ENCODE results near the gene ELP5. TPM values are rescaled to one million over a fixed set of nuclear protein-coding genes. Genes with fewer than 3 reads are reported as not detected.

ELP5 gene
- total RNA-seq, 2 experiments from 2014 or later, result 84.6 to 97.3 TPM

GRCh38 chr17:7238420-7239090 is 13.5 kb upstream of the ELP5 start:
- peak overlapping the region; percentile 86 for H3K27ac ChIP-seq (ENCODE audit: low read depth, low read length, poor library complexity, severe bottlenecking)
- peak overlapping the region; percentile 82 for H3K4me2 ChIP-seq (ENCODE audit: low read length)
- H3K4me1 ChIP-seq (ENCODE audit: insufficient read depth, low read length, poor library complexity, severe bottlenecking), result peaks cover 60% of the 10 kb centered on the region
- H3K4me3 ChIP-seq (ENCODE audit: low read depth, low read length, poor library complexity, severe bottlenecking), result peak overlapping the region; percentile 100
- CTCF ChIA-PET (ENCODE audit: unreplicated experiment), result interaction anchor here (0.8 to 1.4 kb wide), 2 partner anchors 18 to 319 kb away, joined by 3 to 4 read pairs; no protein-coding TSS in a partner anchor
- peak; percentile 48 for DNase-seq (ENCODE audit: low spot score)
- POLR2A ChIA-PET, result interaction anchor here (0.6 to 0.7 kb wide), 2 partner anchors 38 to 112 kb away, joined by 6 to 7 read pairs; no protein-coding TSS in a partner anchor
- H3K79me2 ChIP-seq (ENCODE audit: insufficient read depth, low read depth, low read length), result peaks cover 34% of the 10 kb centered on the region
- peaks cover 52% of the 10 kb centered on the region for H3K36me3 ChIP-seq (ENCODE audit: insufficient read depth, low read length)
- no peaks in the 10 kb centered on the region for H3K9me3 ChIP-seq (ENCODE audit: low read length)
- TF ChIP-seq CTCF (conservative IDR thresholded peaks at IDR 0.05; ENCODE audit: low read length) (no peak), EZH2phosphoT487 (IDR thresholded peaks at IDR 0.05; ENCODE audit: borderline replicate concordance, low read depth, low read length) (no peak)
- intact Hi-C loops (cut with micrococcal nuclease; ENCODE audit: unreplicated experiment), result loop anchor here (2.0 to 5.0 kb wide), 3 partner anchors 14 to 244 kb away; partner anchors contain the start of genes ELP5, POLR2A and SLC35G6
- H3K9me2 ChIP-seq (ENCODE audit: insufficient read depth, low read length), result no peaks in the 10 kb centered on the region
- BruUV-seq (replicated peaks), result no TSS peak
- 0 out of 2 replicates have a peak, but pooled peaks cover 8% of the 10 kb centered on the region for H4K20me1 ChIP-seq (ENCODE audit: insufficient read depth, low read length)
- H2AFZ ChIP-seq (ENCODE audit: low read length), result no peak overlapping the region; the same call in 1 of the 2 replicates

- POLR2A ChIA-PET, result interaction anchor here (1.0 kb wide), 1 partner anchor 9 kb away, joined by 3 read pairs; no protein-coding TSS in a partner anchor
- intact Hi-C loops (cut with micrococcal nuclease; ENCODE audit: unreplicated experiment), result loop anchor here (2.0 to 5.0 kb wide), 4 partner anchors 13 to 333 kb away; partner anchors contain the start of genes ELP5, POLR2A and SLC35G6
Measured at GRCh38 chr17:7239091-7240027, 12.7 kb upstream of the ELP5 start, which contains the start of gene PHF23. Gene PHF23, minus strand, starts transcription at chr17:7239457. Its CDS starts 178 bp downstream, at chr17:7239279.

More at GRCh38 chr17:7239091-7240027, 12.7 kb upstream of the ELP5 start, which contains the start of gene PHF23:
- TF ChIP-seq CTCF (conservative IDR thresholded peaks at IDR 0.05; ENCODE audit: low read length), result 0 out of 2 replicates have a peak, but pooled peaks have one; percentile 9
- no peak for TF ChIP-seq EZH2phosphoT487 (IDR thresholded peaks at IDR 0.05; ENCODE audit: borderline replicate concordance, low read depth, low read length)
- Histone ChIP-seq H3K36me3 (ENCODE audit: insufficient read depth, low read length) (peaks cover 60% of the 10 kb centered on the region), H4K20me1 (ENCODE audit: insufficient read depth, low read length) (0 out of 2 replicates have a peak, but pooled peaks cover 8% of the 10 kb centered on the region), H3K4me1 (ENCODE audit: insufficient read depth, low read length, poor library complexity, severe bottlenecking) (peaks cover 60% of the 10 kb centered on the region), H3K79me2 (ENCODE audit: insufficient read depth, low read depth, low read length) (peaks cover 30% of the 10 kb centered on the region), H3K9me2 (ENCODE audit: insufficient read depth, low read length) (no peaks in the 10 kb centered on the region), H3K4me2 (ENCODE audit: low read length) (peak within 1 kb of the TSS; percentile 93), H3K9me3 (ENCODE audit: low read length) (no peaks in the 10 kb centered on the region), H2AFZ (ENCODE audit: low read length) (peak within 1 kb of the TSS; percentile 31; the same call in 1 of the 2 replicates), H3K4me3 (ENCODE audit: low read depth, low read length, poor library complexity, severe bottlenecking) (peak within 1 kb of the TSS; percentile 100), H3K27ac (ENCODE audit: low read depth, low read length, poor library complexity, severe bottlenecking) (peak within 1 kb of the TSS; percentile 86)
- no TSS peak for BruUV-seq (replicated peaks)
- CTCF ChIA-PET (ENCODE audit: unreplicated experiment), result interaction anchor here (0.8 to 1.4 kb wide), 2 partner anchors 18 to 318 kb away, joined by 3 to 4 read pairs; no protein-coding TSS in a partner anchor
- DNase-seq (ENCODE audit: low spot score), result peak; percentile 99

All from OCI-LY7 (cell line).